CD4-positive, alpha-beta T cell treated with Interleukin-6 for 4 hours (primary cell): ENCODE measurements around the gene COBLL1.

ENCODE experiments used
- DNase-seq: peaks from one replicate; pipeline ENCODE4 v3.0.0-alpha.2; 2020; ENCODE audit warnings: mixed read lengths

Gene COBLL1

GRCh38 chr2:164818149-164819136, 23.2 kb downstream of the COBLL1 start:
- DNase-seq, result no peak

GRCh38 chr2:164816900-164817299, 24.7 kb downstream of the COBLL1 start:
- DNase-seq, result no peak

DNA sequence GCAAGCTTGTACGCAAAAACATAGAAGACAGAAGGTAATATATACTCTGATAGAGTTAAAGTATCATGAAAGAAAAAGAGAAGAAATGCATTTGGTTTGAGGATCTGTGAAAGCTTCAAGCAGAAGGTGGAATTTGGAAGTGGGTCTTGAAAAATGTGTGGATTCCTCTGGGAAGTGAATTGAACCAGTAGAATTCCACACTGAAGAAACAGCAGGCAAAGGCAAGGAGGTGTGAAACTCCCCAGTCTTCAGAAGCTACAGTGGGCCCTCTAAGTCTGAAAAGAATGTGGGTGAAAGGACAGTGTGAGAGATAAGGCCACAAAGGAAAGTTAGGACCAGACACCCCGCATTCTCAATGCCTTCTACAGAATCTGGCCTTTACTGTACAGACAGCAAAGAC, 25.6 kb downstream of the COBLL1 start:
- no peak for DNase-seq

DNA sequence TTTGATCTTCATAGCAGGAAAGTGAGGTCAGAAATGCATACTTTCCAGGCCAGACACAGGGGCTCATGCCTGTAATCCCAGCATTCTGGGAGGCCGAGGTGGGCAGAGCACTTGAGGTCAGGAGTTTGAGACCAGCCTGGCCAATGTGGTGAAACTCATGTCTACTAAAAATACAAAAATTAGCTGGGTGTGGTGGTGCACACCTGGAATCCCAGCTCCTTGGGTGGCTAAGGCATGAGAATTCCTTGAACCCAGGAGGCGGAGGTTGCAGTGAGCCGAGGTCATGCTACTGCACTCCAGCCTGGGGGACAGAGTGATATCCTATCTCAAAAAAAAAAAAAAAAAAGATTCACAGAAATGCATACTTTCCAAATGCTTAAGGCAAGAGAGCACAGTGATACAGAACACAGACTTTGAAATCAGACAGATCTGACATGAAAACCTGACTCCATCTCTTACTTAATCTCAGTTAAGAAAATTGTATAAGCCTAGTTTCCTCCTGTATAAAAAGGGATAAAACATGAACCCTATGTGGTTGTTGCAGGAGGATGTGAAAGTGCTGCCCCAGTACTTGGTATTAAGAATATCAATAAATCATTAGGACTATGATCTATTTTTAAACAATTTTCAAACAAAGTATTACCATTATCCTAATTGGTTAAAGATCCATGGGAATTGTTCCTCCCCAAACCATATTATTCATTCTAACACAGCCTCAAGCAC, 26.4 kb downstream of the COBLL1 start:
- DNase-seq, result no peak

DNA sequence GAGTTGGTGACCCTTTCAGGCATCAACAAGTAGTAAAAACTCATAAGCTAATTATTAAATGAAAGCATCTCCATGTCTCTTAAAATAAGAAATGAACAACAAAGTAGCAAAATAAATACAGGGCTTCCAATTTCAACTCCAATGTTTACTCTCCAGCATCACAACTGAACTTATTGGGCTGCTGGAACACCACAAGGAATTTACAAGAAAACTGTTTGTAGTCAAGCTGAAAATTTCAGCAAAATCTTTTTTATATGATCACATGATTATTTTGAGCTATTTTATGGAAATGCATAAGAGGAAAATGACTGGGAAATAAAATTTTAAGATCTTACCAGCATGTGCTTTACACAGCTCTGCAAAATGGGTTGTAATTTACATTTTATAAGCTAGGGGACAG, 28.1 kb downstream of the COBLL1 start:
- no peak for DNase-seq

DNA sequence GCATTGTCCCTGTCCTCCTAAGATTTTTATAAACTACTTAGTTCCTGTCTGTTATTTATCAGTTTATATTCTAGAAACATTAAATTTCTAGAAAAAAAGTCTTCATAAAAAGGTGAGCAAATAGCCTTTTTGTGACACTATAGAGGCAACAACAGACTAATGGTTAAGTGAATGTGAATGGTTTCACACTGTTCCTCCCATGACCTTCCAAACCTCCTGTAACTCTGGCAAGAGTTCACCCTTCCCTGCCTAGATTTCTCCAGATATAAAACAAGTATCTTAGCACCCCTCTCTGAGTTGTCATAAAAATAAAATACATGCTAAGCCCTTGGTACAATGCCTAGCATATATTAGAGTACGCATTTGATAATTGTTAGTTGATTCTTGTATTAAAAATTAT, 29.2 kb downstream of the COBLL1 start:
- no peak for DNase-seq

DNA sequence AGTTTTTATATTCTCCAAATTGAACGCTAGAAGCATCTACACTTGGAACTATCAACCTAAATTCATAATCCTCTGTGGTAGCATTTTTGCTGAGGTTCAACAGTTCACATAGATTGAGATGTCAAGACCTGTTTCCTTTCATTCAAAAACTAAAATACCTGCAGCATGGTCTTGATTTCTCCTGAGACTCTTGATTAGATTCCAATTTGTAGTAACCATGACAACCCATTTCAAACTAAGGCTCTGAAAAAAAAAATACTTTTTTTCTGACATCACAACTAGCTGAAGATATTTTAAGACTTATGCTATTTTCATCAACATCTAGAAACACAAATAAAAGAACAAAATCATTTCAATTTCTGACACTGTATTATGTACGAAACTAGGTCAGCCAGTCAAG, 29.8 kb downstream of the COBLL1 start:
- DNase-seq, result no peak

DNA sequence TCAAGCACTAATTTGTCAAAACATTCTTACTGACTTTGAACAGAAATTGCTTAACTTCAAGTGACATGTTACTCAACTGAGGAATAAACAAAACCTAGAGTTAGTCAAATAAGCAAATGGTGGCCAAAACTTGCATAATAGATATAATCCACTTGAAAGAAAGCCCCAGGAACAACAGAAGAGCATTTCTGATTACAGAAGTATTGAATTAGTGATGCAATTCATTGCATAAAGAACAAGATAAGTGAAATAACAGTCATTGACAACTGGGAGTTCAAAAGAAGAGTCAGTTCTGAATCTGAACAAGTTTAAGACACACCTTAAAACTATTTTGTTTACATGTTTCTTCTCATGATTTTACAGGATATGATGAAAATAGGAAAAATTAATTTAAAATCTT, 30.8 kb downstream of the COBLL1 start:
- DNase-seq, result no peak

DNA sequence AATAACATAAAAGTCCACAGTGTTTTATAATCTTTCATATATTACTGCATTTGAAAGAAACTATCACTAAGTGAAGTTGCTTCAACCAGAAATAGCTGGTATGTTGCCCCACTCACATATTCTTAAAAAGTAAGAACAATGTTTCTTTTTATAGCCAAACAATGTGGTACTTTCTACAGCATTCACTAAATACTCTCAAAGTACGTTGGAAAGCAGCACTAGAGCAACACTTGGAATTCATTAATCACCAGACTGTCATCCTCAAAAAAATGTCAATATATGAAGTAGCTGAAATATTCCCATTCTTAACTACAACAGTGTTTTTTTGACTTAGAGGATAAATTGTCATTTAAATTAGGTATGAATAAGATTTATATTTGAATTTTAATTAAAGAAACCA, 32.8 kb downstream of the COBLL1 start:
- DNase-seq, result no peak

GRCh38 chr2:164803776-164804466, 37.7 kb downstream of the COBLL1 start:
- no peak for DNase-seq

DNA sequence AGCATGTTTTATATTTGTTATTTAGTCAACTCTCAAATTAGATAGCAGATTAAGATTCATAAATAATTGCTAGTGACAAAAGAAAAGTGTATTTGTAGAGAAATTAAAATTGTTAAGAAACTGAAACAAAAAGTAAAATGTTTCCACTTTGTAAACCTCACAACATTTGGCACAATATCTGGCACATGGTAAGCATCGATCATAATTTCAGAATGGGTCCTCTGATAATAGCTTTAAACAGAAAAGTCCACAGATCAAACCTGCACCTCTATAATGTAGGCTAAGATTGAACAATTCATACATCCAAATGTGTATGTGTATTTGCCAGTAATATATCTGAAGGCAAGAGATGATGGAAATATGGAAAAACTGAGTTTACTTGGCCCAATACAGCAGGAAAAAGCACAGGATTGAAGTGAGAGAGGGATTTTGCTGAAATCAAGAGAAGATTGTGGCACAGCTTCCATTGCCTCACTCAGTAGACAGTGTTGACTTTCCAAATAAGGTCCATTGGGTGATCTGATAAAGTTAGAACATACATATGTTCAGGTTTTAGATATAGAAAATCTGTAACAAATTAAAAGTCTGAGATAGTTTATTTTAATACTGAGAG, 39.4 kb downstream of the COBLL1 start:
- no peak for DNase-seq

DNA sequence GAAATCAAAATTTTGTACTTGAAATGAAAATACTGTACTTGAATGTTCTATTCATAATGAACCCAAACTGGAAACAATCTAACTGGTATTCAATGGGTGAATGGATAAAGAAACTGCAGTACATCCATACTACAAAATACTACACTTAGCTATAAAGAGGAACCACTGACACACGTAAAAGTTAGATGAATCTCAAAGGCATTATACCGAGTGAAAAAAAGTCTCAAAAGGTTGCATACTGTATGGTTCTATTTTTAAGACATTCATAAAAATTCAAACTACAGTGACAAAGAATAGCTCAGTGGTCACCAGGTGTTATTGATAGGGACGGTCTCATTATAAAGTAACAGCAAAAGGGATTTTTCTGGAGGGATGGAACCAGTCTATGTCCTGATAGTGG, 41.1 kb downstream of the COBLL1 start:
- no peak for DNase-seq

DNA sequence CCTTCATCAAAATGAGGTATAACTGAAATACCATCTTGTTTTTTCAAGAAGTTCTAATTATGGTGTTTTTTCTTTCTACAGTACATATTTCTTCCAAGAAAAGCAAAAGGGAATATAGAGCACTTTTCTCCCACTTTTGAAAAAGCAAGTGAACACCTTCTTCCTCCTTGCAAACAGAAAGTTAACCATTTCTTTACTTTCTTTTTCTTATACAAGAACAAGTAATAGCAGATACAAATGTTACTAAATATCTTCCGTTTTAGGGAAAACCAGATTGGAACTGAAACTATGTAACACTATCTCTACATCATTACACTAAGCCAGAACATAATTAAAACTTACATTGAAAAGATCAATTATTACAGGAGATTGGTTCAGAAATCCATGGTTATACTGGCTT, 44.0 kb downstream of the COBLL1 start:
- DNase-seq, result no peak

- no peak for DNase-seq
These were observed 44.6 kb downstream of the COBLL1 start for GRCh38 chr2:164796999-164797398.

- no peak for DNase-seq
These were observed 47.0 kb downstream of the COBLL1 start for GRCh38 chr2:164794432-164795231.

- DNase-seq, result no peak
These were observed 47.6 kb downstream of the COBLL1 start for GRCh38 chr2:164794016-164794415.

DNA sequence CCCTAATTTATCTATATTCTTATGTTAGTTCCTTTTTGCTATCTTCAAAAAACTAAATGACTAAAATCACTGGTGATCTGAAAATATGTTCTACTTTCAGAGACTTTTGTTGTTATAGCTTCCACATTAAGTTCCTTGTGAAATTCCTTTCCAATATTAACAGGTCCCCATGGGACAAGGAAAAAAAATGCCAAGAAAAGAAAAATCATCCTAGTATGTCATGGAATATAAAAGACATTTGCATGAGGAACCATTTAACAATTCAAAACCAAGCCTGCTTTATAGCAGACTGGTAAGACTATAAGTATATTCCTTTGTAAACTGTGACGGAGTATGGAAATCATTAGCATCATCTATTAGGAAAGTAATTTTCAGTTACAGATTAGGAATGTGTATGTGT, 48.1 kb downstream of the COBLL1 start:
- no peak for DNase-seq

GRCh38 chr2:164792316-164793170, 49.1 kb downstream of the COBLL1 start:
- no peak for DNase-seq

DNA sequence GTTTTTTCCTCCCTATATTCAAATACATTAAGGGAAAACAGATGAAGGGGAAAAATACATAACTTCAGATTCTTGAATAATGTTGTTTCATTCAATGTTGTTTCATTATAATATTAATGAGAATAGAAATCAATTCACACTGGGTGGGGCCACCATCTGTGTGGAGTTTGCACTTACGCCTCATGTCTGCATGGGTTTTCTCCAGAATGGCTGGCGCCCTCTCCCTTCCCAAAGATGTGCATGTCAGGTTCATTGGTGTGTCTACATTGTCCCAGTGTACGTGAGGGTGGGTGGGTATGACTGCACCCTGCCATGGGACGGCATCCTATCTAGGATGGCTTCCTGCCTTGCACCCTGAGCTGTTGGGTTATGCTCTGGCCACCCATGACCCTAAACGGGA, 51.7 kb downstream of the COBLL1 start:
- no peak for DNase-seq

- DNase-seq, result no peak
These were observed 54.8 kb downstream of the COBLL1 start for GRCh38 chr2:164786787-164787186.

GRCh38 chr2:164785457-164785856, 56.2 kb downstream of the COBLL1 start:
- DNase-seq, result no peak
